Measurements from ENCODE around the gene NELL1. TPM values are rescaled to one million over a fixed set of nuclear protein-coding genes. Genes with fewer than 3 reads are reported as not detected.

The NELL1 gene
- total RNA-seq, 1 donor from 2014 or later, result 9.4 TPM

GRCh38 chr11:21426931-21427330 is 757.5 kb downstream of the NELL1 start:
- DNase-seq, result no peak

- no peak for DNase-seq
These were observed 758.3 kb downstream of the NELL1 start for GRCh38 chr11:21427726-21428125.

GRCh38 chr11:21428796-21429195 is 759.4 kb downstream of the NELL1 start:
- no peak for DNase-seq

- no peak for DNase-seq
These were observed 760.0 kb downstream of the NELL1 start for GRCh38 chr11:21429401-21429800.

GRCh38 chr11:21430537-21430936 is 761.2 kb downstream of the NELL1 start:
- no peak for DNase-seq

- DNase-seq, result no peak
These were observed 777.7 kb downstream of the NELL1 start for GRCh38 chr11:21446939-21447590.

GRCh38 chr11:21447871-21448270 is 778.5 kb downstream of the NELL1 start:
- no peak for DNase-seq

GRCh38 chr11:21456186-21456585 is 786.8 kb downstream of the NELL1 start:
- no peak for DNase-seq

- no peak for DNase-seq
These were observed 790.7 kb downstream of the NELL1 start for GRCh38 chr11:21460082-21460481.

- DNase-seq, result no peak
These were observed 792.3 kb downstream of the NELL1 start for GRCh38 chr11:21461701-21462100.

GRCh38 chr11:21464601-21465193 is 795.3 kb downstream of the NELL1 start:
- DNase-seq, result no peak

- no peak for DNase-seq
These were observed 795.8 kb downstream of the NELL1 start for GRCh38 chr11:21465203-21465602.

- no peak for DNase-seq
These were observed 796.5 kb downstream of the NELL1 start for GRCh38 chr11:21465920-21466319.

GRCh38 chr11:21470521-21470920 is 801.1 kb downstream of the NELL1 start:
- DNase-seq, result no peak

- no peak for DNase-seq
These were observed 802.9 kb downstream of the NELL1 start for GRCh38 chr11:21472261-21472660.

GRCh38 chr11:21474529-21474928 is 805.1 kb downstream of the NELL1 start:
- DNase-seq, result no peak

GRCh38 chr11:21475276-21475675 is 805.9 kb downstream of the NELL1 start:
- no peak for DNase-seq

GRCh38 chr11:21476588-21476987 is 807.2 kb downstream of the NELL1 start:
- DNase-seq, result no peak

GRCh38 chr11:21480240-21480639 is 810.9 kb downstream of the NELL1 start:
- DNase-seq, result no peak

- DNase-seq, result no peak
These were observed 811.9 kb downstream of the NELL1 start for GRCh38 chr11:21481255-21481654.

GRCh38 chr11:21484039-21484438 is 814.7 kb downstream of the NELL1 start:
- DNase-seq, result no peak

- no peak for DNase-seq
These were observed 815.6 kb downstream of the NELL1 start for GRCh38 chr11:21485006-21485405.

GRCh38 chr11:21485426-21485825 is 816.0 kb downstream of the NELL1 start:
- no peak for DNase-seq

GRCh38 chr11:21489416-21490115 is 820.2 kb downstream of the NELL1 start:
- no peak for DNase-seq
